ENCODE data around the gene CNTNAP1. TPM values are rescaled to one million over a fixed set of nuclear protein-coding genes. Genes with fewer than 3 reads are reported as not detected.
A peak's percentile ranks its signal among the peaks of the same experiment; 100 is the strongest.

Gene CNTNAP1
- total RNA-seq, 4 donors from 2014 or later, result 0.15 to 0.88 (median 0.43) TPM

DNA sequence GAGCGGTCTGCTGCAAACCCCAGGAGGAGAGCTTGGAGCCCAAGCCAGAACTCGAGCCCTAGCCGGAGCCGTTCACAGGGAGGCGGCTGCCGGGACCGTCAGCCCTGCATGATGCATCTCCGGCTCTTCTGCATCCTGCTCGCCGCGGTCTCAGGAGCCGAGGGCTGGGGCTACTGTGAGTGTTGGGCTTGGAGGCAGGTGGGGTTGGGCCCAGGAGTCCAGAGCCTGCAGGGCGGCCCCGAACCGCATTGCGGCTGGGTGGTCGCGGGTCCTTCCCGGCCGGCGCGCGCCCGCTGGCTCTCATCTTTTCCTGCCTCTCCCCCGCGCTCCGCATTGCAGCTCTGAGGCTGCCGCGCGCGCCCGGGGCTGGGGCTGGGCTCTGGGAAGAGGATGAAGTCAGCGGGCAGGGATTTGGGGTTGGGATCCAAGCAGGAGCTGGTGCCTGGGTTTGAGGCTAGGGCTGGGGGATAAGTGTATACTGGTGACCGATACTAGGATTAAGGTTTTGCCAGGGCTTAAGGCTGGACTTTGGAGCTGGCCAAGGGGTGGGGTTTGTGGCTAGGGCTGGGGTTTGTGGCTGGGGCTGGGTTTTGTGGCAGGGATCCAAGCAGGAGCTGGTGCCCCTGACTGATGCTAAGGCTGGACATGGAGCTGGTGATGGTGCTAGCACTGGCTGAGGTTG is 532 bp downstream of the CNTNAP1 start:
- WGBS, 2 donors, result 1% methylated on average over 7 to 15 of the region's 34 CpGs
- no peak for DNase-seq
- H3K4me3 ChIP-seq, result peak overlapping the region; percentile 20 to 66 (median 47)
- H3K4me1 ChIP-seq, result peaks cover 44 to 63% (median 50%) of the 10 kb centered on the region in 3 donors
- H3K27me3 ChIP-seq, result peaks cover 0 to 24% (median 0%) of the 10 kb centered on the region in 4 donors
- peak overlapping the region; percentile 3 to 78 (median 54) for H3K27ac ChIP-seq
- intact Hi-C loops (cut with DNase I), result loop anchor here (5.0 kb wide), 1 partner anchor 106 kb away; the partner anchor contains the start of gene PSMC3IP
- TF ChIP-seq, protein P1, sequence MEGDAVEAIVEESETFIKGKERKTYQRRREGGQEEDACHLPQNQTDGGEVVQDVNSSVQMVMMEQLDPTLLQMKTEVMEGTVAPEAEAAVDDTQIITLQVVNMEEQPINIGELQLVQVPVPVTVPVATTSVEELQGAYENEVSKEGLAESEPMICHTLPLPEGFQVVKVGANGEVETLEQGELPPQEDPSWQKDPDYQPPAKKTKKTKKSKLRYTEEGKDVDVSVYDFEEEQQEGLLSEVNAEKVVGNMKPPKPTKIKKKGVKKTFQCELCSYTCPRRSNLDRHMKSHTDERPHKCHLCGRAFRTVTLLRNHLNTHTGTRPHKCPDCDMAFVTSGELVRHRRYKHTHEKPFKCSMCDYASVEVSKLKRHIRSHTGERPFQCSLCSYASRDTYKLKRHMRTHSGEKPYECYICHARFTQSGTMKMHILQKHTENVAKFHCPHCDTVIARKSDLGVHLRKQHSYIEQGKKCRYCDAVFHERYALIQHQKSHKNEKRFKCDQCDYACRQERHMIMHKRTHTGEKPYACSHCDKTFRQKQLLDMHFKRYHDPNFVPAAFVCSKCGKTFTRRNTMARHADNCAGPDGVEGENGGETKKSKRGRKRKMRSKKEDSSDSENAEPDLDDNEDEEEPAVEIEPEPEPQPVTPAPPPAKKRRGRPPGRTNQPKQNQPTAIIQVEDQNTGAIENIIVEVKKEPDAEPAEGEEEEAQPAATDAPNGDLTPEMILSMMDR (IDR thresholded peaks at IDR 0.05), result no peak
- no peak for TF ChIP-seq POLR2A (IDR thresholded peaks at IDR 0.05)
- no peaks in the 10 kb centered on the region for H3K9me3 ChIP-seq
- no peaks in the 10 kb centered on the region for H3K36me3 ChIP-seq

DNA sequence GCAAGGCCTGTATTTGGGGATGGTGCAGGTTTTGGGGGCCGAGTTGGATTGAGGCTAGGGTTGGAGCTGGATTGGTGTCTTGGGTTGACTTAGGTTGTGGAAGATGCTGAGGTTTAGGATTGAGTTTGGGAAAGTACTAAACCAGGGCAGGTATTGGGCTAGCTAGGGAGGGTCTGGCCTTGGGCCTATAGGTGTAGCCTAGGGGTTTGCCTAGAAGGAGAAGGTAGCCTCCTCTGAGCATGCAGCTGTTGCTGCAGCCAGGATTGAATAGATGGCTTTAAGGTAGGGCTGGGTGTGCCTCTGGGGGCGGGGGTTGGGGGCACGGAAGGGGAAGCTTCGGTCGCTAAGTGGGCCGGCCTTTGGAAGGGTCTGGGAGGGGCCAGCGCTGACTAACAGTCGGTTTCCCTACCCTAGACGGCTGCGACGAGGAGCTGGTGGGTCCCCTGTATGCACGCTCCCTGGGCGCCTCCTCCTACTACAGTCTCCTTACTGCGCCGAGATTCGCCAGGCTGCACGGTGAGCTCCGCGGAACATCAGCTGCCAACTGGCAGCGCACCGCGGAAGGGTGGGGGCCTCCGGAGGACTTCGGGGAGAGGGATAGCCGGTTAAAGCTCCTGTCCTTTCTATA is 1.2 kb downstream of the CNTNAP1 start:
- intact Hi-C loops (cut with DNase I), result loop anchor here (5.0 kb wide), 1 partner anchor 106 kb away; the partner anchor contains the start of gene PSMC3IP
- H3K27ac ChIP-seq, result peak overlapping the region in 3 of 4 donors; percentile 50 to 78 (median 59)
- H3K36me3 ChIP-seq, result no peaks in the 10 kb centered on the region
- no peak for DNase-seq
- TF ChIP-seq, protein P1 (IDR thresholded peaks at IDR 0.05), result no peak
- no peak for TF ChIP-seq POLR2A (IDR thresholded peaks at IDR 0.05)
- no peaks in the 10 kb centered on the region for H3K9me3 ChIP-seq
- H3K27me3 ChIP-seq, result peaks cover 0 to 24% (median 0%) of the 10 kb centered on the region in 4 donors
- WGBS, 2 donors, result 5 to 32% methylated on average over 2 to 8 of the region's 25 CpGs
- H3K4me3 ChIP-seq, result peak overlapping the region in 2 of 4 donors; percentile 31 to 66
- H3K4me1 ChIP-seq, result peaks cover 43 to 59% (median 48%) of the 10 kb centered on the region in 3 donors

DNA sequence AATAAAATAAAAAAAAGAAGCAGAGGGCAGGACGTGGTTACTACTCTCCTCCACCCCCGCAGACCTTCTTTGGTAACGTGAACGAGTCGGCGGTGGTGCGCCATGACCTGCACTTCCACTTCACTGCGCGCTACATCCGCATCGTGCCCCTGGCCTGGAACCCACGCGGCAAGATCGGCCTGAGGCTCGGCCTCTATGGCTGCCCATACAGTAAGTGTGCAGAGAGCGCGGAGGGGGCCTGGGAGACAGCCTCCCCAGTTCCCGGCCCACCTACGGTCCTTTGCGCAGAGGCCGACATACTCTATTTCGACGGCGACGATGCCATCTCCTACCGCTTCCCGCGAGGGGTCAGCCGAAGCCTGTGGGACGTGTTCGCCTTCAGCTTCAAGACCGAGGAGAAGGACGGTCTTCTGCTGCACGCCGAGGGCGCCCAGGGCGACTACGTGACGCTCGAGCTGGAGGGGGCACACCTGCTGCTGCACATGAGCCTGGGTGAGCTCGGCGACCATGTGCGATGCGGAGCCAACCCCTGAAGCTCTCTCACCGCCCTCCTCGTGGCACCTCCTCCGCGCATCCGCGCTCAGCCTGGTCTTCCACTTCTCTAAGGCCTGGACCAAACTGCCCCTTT is 2.7 kb downstream of the CNTNAP1 start:
- no peak for DNase-seq
- TF ChIP-seq, protein P1 (IDR thresholded peaks at IDR 0.05), result no peak
- TF ChIP-seq POLR2A (IDR thresholded peaks at IDR 0.05), result no peak
- H3K4me1 ChIP-seq, result peaks cover 27 to 44% (median 34%) of the 10 kb centered on the region in 3 donors
- WGBS, 2 donors, result 88 to 90% methylated on average over 26 to 35 of the region's 50 CpGs
- no peaks in the 10 kb centered on the region for H3K36me3 ChIP-seq
- intact Hi-C loops (cut with DNase I), result loop anchor here (5.0 kb wide), 1 partner anchor 108 kb away; the partner anchor contains the start of gene PSMC3IP
- no peak overlapping the region for H3K27ac ChIP-seq
- peaks cover 0 to 24% (median 0%) of the 10 kb centered on the region in 4 donors for H3K27me3 ChIP-seq
- no peak overlapping the region for H3K4me3 ChIP-seq
- H3K9me3 ChIP-seq, result no peaks in the 10 kb centered on the region

DNA sequence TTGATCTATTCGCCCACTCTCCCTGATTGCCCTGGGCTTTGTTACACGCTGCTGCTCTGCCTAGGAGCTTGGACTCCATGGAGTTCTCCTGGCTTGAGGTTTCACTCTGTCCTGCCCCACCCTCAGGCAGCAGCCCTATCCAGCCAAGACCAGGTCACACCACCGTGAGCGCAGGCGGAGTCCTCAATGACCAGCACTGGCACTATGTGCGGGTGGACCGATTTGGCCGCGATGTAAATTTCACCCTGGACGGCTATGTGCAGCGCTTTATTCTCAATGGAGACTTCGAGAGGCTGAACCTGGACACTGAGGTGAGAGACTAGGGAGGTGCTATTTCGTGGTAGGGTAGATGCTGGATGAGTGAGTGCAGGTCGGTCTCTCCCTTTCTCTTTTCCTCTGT is 3.5 kb downstream of the CNTNAP1 start:
- Histone ChIP-seq H3K9me3 (no peaks in the 10 kb centered on the region), H3K27me3 (peaks cover 0 to 24% (median 0%) of the 10 kb centered on the region in 4 donors), H3K4me3 (no peak overlapping the region), H3K36me3 (no peaks in the 10 kb centered on the region), H3K4me1 (peaks cover 21 to 36% (median 26%) of the 10 kb centered on the region in 3 donors), H3K27ac (no peak overlapping the region)
- TF ChIP-seq, protein P1 (IDR thresholded peaks at IDR 0.05), result no peak
- WGBS, 2 donors, result 77 to 84% methylated on average over 4 to 14 of the region's 14 CpGs
- DNase-seq, result no peak
- intact Hi-C loops (cut with DNase I), result no loop called here
